GM23338 (cell line): ENCODE data around the gene HMGN3. TPM values are rescaled to one million over a fixed set of nuclear protein-coding genes. Genes with fewer than 3 reads are reported as not detected.

ENCODE experiments used
- ATAC-seq: fragments of 200-7000 bp; cut with Tn5 transposase; 3 replicates; pipeline ENCODE4 v1.9.1; 2020
- DNase-seq: peaks from one replicate; pipeline ENCODE4 v3.0.0-alpha.2; 2015; ENCODE audit warnings: low spot score
- H2AFZ ChIP-seq: fragments of 200-600 bp; sonication (generic); 2 replicates; pipeline ENCODE4 v1.8.0; 2016; ENCODE audit warnings: antibody characterized with exemption, mild to moderate bottlenecking, moderate library complexity
- H3F3A ChIP-seq: fragments of 200-600 bp; sonication (generic); replicated peaks from 2 replicates; pipeline ENCODE4 v1.8.0; 2017; ENCODE audit warnings: antibody characterized with exemption, mixed run types, low read depth
- H3K27ac ChIP-seq: fragments of 200-600 bp; sonication (generic); 2 replicates; pipeline ENCODE4 v1.6.1; 2016; ENCODE audit warnings: low read depth
- H3K27me3 ChIP-seq: fragments of 200-600 bp; sonication (generic); 2 replicates; pipeline ENCODE4 v1.8.0; 2016; ENCODE audit warnings: mild to moderate bottlenecking, mixed run types, moderate library complexity; ENCODE audit not compliant: insufficient read depth
- H3K36me3 ChIP-seq: fragments of 200-600 bp; sonication (generic); 2 replicates; pipeline ENCODE4 v1.8.0; 2016; ENCODE audit warnings: mild to moderate bottlenecking; ENCODE audit not compliant: insufficient read depth
- H3K4me1 ChIP-seq: fragments of 200-600 bp; sonication (generic); 2 replicates; pipeline ENCODE4 v1.8.0; 2016; ENCODE audit warnings: mild to moderate bottlenecking, moderate library complexity; ENCODE audit not compliant: insufficient read depth
- H3K4me2 ChIP-seq: fragments of 200-600 bp; sonication (generic); 2 replicates; pipeline ENCODE4 v1.7.1; 2017; ENCODE audit warnings: mixed run types
- H3K4me3 ChIP-seq: fragments of 200-600 bp; sonication (generic); 2 replicates; pipeline ENCODE4 v1.6.1; 2016; ENCODE audit warnings: mixed run types
- H3K79me2 ChIP-seq: fragments of 200-600 bp; sonication (generic); replicated peaks from 2 replicates; pipeline ENCODE4 v1.8.0; 2017; ENCODE audit warnings: mild to moderate bottlenecking; ENCODE audit not compliant: insufficient read depth
- H3K9me2 ChIP-seq: fragments of 200-600 bp; sonication (generic); 2 replicates; pipeline ENCODE4 v1.8.0; 2017; ENCODE audit not compliant: insufficient read depth
- H4K20me1 ChIP-seq: fragments of 200-600 bp; sonication (generic); replicated peaks from 2 replicates; pipeline ENCODE4 v1.8.0; 2017; ENCODE audit warnings: mild to moderate bottlenecking; ENCODE audit not compliant: insufficient read depth
- H3K27ac Mint-ChIP-seq: 2 replicates; pipeline ENCODE4 v1.8.0; 2020; ENCODE audit warnings: inconsistent platforms, mild to moderate bottlenecking, moderate library complexity, mixed read lengths
- H3K27me3 Mint-ChIP-seq: 3 replicates; pipeline ENCODE4 v1.8.0; 2022; ENCODE audit warnings: low read depth, mild to moderate bottlenecking, moderate library complexity, mixed read lengths, inconsistent platforms; ENCODE audit not compliant: insufficient read depth, poor library complexity
- H3K36me3 Mint-ChIP-seq: 3 replicates; pipeline ENCODE4 v1.8.0; 2021; ENCODE audit warnings: low read depth, mild to moderate bottlenecking, inconsistent platforms, moderate library complexity, mixed read lengths
- H3K4me1 Mint-ChIP-seq: 3 replicates; pipeline ENCODE4 v1.8.0; 2020; ENCODE audit warnings: mild to moderate bottlenecking, inconsistent platforms, mixed read lengths
- H3K4me3 Mint-ChIP-seq: 3 replicates; pipeline ENCODE4 v1.8.0; 2021; ENCODE audit warnings: moderate library complexity, mild to moderate bottlenecking, inconsistent platforms, mixed read lengths
- H3K9me3 Mint-ChIP-seq: 3 replicates; pipeline ENCODE4 v1.8.0; 2020; ENCODE audit warnings: moderate library complexity, mild to moderate bottlenecking, inconsistent platforms, mixed read lengths
- CREB1 ChIP-seq: fragments of 250-450 bp; sonication (Bioruptor Pico); IDR thresholded peaks from 2 replicates; pipeline ENCODE4 v1.5.0; 2020; ENCODE audit warnings: low read depth, mild to moderate bottlenecking, moderate library complexity
- CTCF ChIP-seq, 2 experiments: fragments of 200-600 bp in 1 of 2; sonication (generic) in 1 of 2; conservative IDR thresholded peaks; 2 replicates each; pipeline versions ENCODE4 v1.5.1 to v1.6.1; 2016 to 2017; ENCODE audit warnings: antibody characterized with exemption in 2 of 2, low read depth in 2 of 2, mild to moderate bottlenecking in 2 of 2, moderate library complexity in 1 of 2
- ETS1 ChIP-seq: IDR thresholded peaks from 2 replicates; pipeline ENCODE4 v1.6.1; 2016; ENCODE audit warnings: antibody characterized with exemption
- EZH2 ChIP-seq: fragments of 200-600 bp; sonication (generic); IDR thresholded peaks from one replicate; pipeline ENCODE4 v1.8.0; 2017; ENCODE audit warnings: antibody characterized with exemption, mild to moderate bottlenecking, low read depth; ENCODE audit not compliant: unreplicated experiment
- EZH2phosphoT487 ChIP-seq: fragments of 200-600 bp; sonication (generic); IDR thresholded peaks from one replicate; pipeline ENCODE4 v1.8.1; 2018; ENCODE audit warnings: antibody characterized with exemption; ENCODE audit not compliant: unreplicated experiment
- JUNB ChIP-seq: IDR thresholded peaks from one replicate; pipeline ENCODE4 v1.6.1; 2016; ENCODE audit warnings: antibody characterized with exemption; ENCODE audit not compliant: unreplicated experiment
- NANOG ChIP-seq: IDR thresholded peaks from 2 replicates; pipeline ENCODE4 v1.6.1; 2016; ENCODE audit warnings: antibody characterized with exemption, borderline replicate concordance
- POLR2AphosphoS5 ChIP-seq: IDR thresholded peaks from 2 replicates; pipeline ENCODE4 v1.6.1; 2016; ENCODE audit warnings: antibody characterized with exemption, low read depth
- REST ChIP-seq: IDR thresholded peaks from one replicate; pipeline ENCODE4 v1.6.1; 2018; ENCODE audit warnings: antibody characterized with exemption; ENCODE audit not compliant: unreplicated experiment
- STAT1 ChIP-seq: IDR thresholded peaks from one replicate; pipeline ENCODE4 v1.6.1; 2016; ENCODE audit warnings: antibody characterized with exemption; ENCODE audit not compliant: unreplicated experiment
- ZNF114 ChIP-seq: fragments of 250-450 bp; sonication (Bioruptor Pico); IDR thresholded peaks from 2 replicates; pipeline ENCODE4 v1.5.0; 2020; ENCODE audit warnings: mild to moderate bottlenecking, moderate library complexity
- ZNF331 ChIP-seq: fragments of 250-450 bp; sonication (Bioruptor Pico); IDR thresholded peaks from 2 replicates; pipeline ENCODE4 v1.5.0; 2020; ENCODE audit warnings: low read depth, mild to moderate bottlenecking, moderate library complexity
- polyA plus RNA-seq: library from polyadenylated mRNA; unstranded; fragments of >200 nt; fragmentation: Nextera tagmentation; extraction: Ambion mirVana; gene quantifications from 2 replicates; pipeline ENCODE4 v1.2.1, GENCODE V29; 2016
- total RNA-seq: library from RNA; depleted of rRNA; stranded (reverse); fragments of >200 nt; shearing (Covaris generic); gene quantifications from 2 replicates; pipeline ENCODE4 v1.2.3, GENCODE V29; 2014

The HMGN3 gene
- total and polyA plus RNA-seq, 2 experiments from 2014 or later = 166 to 956 TPM

GRCh38 chr6:79215213-79215824, 19.2 kb downstream of the HMGN3 start:
- H3K4me3 Mint-ChIP-seq = no peak overlapping the region

GRCh38 chr6:79212859-79213258, 21.6 kb downstream of the HMGN3 start:
- Histone ChIP-seq H4K20me1 (peaks cover 37% of the 10 kb centered on the region), H3K4me3 (no peak overlapping the region), H3K27ac (no peak overlapping the region), H3F3A (no peaks in the 10 kb centered on the region), H3K4me2 (no peak overlapping the region), H3K4me1 (peaks cover 20% of the 10 kb centered on the region), H3K9me2 (no peaks in the 10 kb centered on the region), H3K79me2 (peaks cover 72% of the 10 kb centered on the region), H2AFZ (no peak overlapping the region), H3K27me3 (no peaks in the 10 kb centered on the region), H3K36me3 (peaks cover 3% of the 10 kb centered on the region; the same call in 1 of the 2 replicates)
- Mint-ChIP-seq H3K9me3 (no peaks in the 10 kb centered on the region), H3K4me3 (no peak overlapping the region), H3K27ac (no peak overlapping the region), H3K36me3 (peaks cover 15% of the 10 kb centered on the region), H3K27me3 (peaks cover 4% of the 10 kb centered on the region), H3K4me1 (peaks cover 10% of the 10 kb centered on the region)
- DNase-seq = peak; percentile 24
- no peak for ATAC-seq
- TF ChIP-seq JUNB = no peak
- TF ChIP-seq EZH2phosphoT487 = no peak
- TF ChIP-seq CTCF (conservative IDR thresholded peaks at IDR 0.05; ENCODE audit: low read depth in 2 of 2) = no peak
- TF ChIP-seq ETS1 = no peak
- TF ChIP-seq REST = no peak
- no peak for TF ChIP-seq STAT1
- no peak for TF ChIP-seq ZNF331 (CRISPR knock-in tag)
- TF ChIP-seq POLR2AphosphoS5 = no peak
- TF ChIP-seq NANOG = no peak
- no peak for TF ChIP-seq EZH2
- TF ChIP-seq ZNF114 (CRISPR knock-in tag) = no peak
- TF ChIP-seq CREB1 = no peak

More at GRCh38 chr6:79215213-79215824, 19.2 kb downstream of the HMGN3 start:
- Histone ChIP-seq H3K4me3 (no peak overlapping the region), H3K27me3 (no peaks in the 10 kb centered on the region), H4K20me1 (peaks cover 32% of the 10 kb centered on the region), H3K79me2 (peaks cover 89% of the 10 kb centered on the region), H3K4me2 (no peak overlapping the region), H3K27ac (no peak overlapping the region), H3F3A (no peaks in the 10 kb centered on the region), H2AFZ (no peak overlapping the region), H3K36me3 (peaks cover 2% of the 10 kb centered on the region; the same call in 1 of the 2 replicates), H3K4me1 (peaks cover 35% of the 10 kb centered on the region), H3K9me2 (no peaks in the 10 kb centered on the region)
- Mint-ChIP-seq H3K36me3 (peaks cover 14% of the 10 kb centered on the region; the same call in 2 of the 3 replicates), H3K27ac (no peak overlapping the region), H3K9me3 (no peaks in the 10 kb centered on the region), H3K4me1 (peaks cover 18% of the 10 kb centered on the region), H3K27me3 (peaks cover 2% of the 10 kb centered on the region)
- ATAC-seq = peak; percentile 51
- peak; percentile 28 for DNase-seq
- TF ChIP-seq ZNF114 (CRISPR knock-in tag) (no peak), EZH2 (no peak), CREB1 (no peak)
